ENCODE measurements around the gene PHEX.

GRCh38 chrX:22155126-22155525 is 123.0 kb downstream of the PHEX start:
- no peak for TF ChIP-seq ZFP3 (CRISPR knock-in tag; IDR thresholded peaks at IDR 0.05)
- no peak for TF ChIP-seq PATZ1 (CRISPR knock-in tag; IDR thresholded peaks at IDR 0.05; ENCODE audit: borderline replicate concordance)
- TF ChIP-seq GLIS3 (CRISPR knock-in tag; IDR thresholded peaks at IDR 0.05) = no peak
- TF ChIP-seq ZNF8 (CRISPR knock-in tag; IDR thresholded peaks at IDR 0.05) = no peak
- TF ChIP-seq PPARA (CRISPR knock-in tag; IDR thresholded peaks at IDR 0.05; ENCODE audit: borderline replicate concordance) = no peak
- no peak for TF ChIP-seq ESRRG (CRISPR knock-in tag; IDR thresholded peaks at IDR 0.05)
- no peak for TF ChIP-seq ARNTL (CRISPR knock-in tag; IDR thresholded peaks at IDR 0.05; ENCODE audit: borderline replicate concordance, low read depth)
- TF ChIP-seq ZFP30 (CRISPR knock-in tag; IDR thresholded peaks at IDR 0.05) = no peak
- no peak for TF ChIP-seq SNAI2 (CRISPR knock-in tag; IDR thresholded peaks at IDR 0.05)
- no peak for TF ChIP-seq TCF4 (CRISPR knock-in tag; IDR thresholded peaks at IDR 0.05; ENCODE audit: borderline replicate concordance)
